ENCODE measurements around the gene CAPN14.

Gene CAPN14

DNA sequence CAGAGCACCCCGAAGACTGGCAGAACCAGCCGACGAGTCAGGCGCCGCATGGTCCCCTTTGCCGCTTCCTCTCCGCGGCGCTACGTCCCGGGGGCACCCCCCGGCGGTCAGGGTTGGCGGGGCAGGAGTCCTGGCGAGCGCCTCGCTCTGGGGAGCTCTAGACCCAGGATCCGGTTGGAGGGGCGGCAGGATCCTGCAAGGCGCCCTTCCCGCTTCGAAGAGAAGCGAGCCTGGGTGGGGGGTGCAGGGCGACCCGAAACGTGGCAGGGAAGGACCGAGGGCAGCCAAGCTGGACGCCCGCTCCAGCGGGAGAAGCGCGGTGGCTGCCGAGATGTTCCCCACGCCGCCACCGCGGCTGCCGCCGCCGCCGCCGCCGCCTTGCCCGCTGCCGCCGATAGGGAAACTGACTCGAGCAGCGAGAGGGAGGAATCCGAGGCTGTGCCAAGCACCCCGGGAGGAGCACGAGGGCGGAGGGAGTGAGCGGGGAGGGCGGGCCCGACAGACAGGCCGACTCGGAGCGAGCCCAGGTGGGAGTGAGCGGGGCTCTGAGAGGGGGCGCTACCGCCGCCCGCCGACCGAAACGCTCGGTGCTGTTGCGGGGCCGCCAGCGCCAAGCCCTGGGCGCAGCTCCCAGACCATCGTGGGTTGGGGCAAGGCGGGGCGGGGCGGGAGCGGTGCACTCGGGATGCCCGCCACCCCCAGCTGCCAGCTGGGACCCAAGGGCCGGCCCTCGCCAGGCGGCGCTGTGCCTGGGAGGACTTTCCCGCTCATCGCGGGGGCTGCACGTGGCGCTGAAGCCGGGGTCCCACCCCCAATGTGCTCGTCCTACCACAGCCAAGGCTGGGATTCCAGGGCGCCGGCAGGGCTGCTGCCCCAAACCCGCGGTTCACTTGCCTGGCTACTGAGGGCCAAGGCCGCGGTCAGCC lies 79.0 kb downstream of the CAPN14 start, which contains the start of gene GALNT14:
Gene GALNT14, minus strand, starts transcription at position 404 of the 926 bp plus-strand sequence. Its CDS starts 354 bp downstream, at position 50.
- peak; percentile 12 for DNase-seq

DNA sequence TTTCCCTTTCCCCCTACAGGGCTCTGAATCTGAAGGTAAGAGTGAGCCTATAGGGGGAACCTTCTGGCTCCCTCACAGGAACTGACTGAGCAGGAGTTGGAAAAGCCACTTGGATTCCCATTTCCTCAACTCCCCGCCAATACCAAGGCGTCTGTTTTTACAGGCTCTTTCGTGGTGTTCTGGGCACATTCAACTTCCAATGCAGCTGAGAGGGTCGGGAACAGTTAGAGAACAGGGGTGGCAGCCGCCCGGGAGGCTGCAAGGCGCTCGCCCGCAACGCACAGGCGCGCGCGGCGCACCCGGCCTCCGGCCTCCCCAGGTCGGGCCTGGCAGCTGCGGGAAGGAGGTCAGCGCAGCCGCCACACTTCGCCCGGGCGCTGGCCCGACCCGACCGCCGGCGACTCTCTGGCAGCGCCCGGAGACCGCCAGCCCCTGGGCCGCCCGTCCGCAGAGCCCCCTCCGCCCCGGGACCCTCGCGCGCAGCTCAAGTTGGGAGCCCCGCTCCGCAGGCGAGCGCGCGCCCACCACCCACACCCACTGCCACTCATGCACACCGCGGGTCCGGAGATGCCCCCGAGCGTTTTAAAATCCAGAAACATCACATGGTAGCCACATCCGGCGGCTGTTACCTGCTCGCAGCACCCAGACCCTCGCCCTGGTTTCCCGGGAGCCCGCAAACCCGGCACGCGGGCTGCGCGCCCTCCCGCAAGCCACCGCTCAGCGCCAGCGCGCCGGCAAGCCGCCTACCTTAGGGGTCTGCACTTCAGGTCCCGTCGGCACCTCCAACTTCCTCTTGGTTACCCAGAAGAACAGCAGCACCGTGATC lies 79.9 kb downstream of the CAPN14 start:
- DNase-seq = no peak

DNA sequence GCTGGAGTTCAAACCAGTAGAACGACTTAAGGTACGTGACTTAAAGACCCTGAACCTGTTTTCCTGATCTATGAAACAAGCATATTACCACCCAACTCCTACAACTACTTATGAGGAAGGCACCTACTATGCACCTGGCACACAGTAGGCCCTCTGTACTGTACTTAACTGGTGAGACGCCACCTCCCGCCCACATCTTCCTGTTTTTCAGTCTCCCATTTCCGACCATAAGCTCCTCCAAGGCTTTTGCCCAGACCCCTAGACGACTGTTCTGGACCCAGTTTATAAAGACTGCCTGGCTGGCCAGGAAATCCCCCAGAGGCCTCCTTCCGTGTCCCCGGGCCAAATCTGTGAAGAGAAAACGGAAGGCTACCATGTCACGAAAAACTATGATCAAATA lies 80.6 kb downstream of the CAPN14 start:
- no peak for DNase-seq

DNA sequence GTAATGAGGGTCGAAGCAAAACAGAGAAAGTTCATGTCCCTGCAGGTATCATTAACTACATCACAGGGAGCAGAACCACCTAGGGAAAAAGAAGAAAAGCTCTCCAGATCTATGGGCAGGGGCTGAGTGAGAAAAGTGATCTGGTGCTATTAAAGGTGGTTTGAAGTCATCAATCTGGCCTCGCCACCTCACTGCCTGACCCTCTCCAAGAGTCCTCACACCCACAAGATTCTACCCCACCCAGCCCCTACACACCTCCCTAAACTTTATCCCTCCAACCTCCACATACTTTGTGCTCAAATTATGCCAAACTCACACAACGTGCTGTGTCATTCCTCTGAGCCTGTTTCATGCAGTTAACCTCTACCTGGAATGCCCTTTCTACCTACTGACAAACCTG lies 81.3 kb downstream of the CAPN14 start:
- no peak for DNase-seq

DNA sequence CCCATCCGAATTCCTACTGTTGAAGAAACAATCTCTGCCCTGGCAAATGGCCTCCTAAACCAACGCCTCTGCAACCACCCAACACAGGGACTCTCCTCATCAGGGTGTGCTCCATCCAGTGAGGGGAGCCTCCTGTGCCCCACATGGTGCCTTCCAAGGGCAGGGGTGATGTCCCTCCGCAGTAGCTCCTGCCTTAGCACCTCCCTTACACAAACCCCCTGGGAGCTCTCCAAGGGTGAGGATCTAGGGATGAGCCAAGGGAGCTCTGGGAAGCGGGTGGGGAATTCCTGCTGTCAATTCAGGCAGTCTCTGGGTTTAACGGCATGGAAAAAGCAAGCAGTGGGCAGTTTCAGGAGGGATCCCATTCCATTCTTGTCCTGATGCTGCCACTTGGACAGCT lies 82.8 kb downstream of the CAPN14 start:
- no peak for DNase-seq

DNA sequence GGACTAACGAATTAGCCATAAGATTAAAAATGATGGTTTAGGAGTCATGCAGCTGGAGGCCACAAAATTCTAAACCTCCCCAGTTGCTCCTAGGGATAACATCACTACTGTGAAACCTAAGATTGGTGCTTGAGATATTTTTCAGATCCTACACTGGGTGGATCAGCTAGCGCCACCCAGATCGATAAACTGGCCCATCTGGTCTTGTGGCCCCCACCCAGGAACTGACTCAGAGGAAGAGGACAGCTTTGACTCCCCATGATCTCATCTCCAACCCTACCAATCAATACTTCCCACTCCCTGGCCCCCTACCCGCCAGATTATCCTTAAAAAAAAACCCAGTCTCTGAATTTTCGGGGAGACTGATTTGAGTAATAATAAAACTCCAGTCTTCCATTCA lies 84.5 kb downstream of the CAPN14 start:
- DNase-seq = no peak

DNA sequence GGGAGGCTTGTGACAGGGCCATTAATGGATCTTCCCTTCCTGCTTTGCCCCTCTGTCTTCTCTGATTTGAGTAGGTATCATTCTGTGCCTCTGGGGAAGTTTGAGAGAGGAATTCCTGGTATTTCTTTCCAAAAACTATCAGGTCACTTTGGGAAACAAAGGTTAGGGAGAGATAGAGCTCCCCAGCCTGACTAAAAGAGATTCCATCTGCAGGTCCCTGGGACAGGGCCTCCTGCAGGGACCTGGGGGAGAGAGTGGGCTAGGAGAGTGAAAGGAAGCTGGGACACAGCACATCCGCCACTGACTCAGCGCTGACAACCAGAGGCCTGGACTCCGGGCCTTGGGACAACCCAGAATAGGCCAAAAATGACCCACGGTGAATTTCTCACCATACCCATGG lies 85.4 kb downstream of the CAPN14 start:
- DNase-seq = no peak

DNA sequence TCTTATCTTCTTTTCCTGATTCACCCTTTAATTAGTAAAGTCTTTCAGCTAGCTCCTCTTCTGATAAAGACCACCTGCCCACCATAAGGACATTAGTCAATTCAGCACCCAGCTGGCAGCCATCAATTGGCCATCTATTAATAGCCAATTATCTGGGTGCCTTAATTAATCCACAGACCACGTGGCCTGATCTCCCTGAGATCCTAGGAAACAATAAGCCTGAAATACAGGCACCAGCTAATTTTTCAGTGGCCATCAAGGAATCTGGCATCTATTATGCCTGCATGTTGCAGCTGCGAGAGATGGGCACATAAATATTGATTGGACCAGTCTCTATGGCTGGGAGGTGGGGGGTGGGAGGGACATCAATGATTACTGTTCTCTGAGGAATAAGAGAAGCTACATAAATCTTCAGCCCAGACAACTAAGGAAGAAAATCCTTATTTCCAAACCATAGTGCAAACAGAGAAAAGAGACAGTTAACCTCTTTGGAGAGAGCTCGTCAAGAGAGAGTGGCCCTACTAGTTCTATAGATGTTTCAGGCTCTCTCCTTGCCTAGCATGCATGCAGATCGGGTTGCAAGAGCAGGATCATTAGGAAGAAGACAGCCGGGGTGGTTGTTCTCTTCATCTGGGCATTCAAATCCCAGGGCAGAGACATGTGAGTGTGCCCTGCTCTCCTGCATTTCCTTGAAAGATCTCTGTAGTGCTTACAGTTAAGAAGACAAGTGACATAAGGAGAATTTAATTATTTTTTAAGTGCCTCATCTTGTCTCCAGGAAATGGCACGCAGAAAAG lies 87.7 kb downstream of the CAPN14 start:
- DNase-seq = no peak

DNA sequence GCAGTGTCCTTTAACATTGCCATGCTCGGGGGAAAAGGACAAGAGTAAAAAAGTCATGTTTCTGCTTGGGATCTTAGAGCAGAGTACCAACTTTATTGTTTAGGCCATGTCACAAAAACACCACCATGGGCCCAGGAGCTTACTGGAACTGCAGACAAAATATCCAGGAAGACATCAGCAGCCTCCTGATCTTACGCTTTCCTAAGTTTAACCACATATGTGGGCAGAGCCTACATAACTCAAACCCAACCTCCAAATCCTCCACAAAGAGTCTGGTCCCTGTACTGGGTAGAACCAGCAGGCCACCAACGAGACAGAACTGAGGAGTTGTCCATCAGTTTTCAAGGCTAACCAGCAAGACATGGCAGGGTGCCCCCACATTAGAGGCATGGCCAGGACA lies 89.4 kb downstream of the CAPN14 start:
- DNase-seq = no peak

DNA sequence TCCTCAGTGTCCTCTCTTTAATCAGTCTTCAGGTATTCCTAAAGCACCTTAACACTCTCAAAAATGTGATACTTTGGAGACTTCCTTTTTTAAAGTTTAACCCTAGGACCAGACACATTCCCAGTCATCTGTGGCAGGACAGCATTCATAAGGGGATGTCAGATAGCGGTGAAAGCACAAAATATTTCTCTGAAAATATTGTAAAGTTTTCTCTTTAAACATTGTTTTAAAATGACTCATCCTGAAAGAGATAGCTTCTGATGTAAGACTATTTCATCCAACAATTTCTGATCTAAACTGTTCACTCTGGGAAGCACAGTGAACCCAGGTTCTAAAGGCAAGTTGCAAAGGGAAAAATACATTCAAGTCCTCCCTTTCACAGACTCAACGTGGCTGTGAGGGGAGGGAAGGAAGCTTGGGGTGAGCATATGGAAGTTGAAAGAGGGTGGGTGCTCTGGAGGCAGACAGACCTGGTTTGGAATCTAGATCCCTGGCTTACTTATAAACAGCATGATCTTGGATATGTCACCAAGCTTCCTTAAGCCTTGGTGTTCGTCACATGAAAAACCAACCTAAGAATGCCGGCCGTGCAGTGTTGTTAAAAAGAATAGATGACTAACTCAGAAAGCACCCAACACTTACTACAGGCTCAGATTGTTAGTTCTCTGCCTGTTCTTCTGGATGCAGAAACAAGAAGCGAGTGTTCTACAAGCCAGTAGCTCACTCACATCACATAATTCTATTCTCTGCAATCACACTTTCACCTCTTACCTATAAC lies 91.2 kb downstream of the CAPN14 start:
- no peak for DNase-seq

DNA sequence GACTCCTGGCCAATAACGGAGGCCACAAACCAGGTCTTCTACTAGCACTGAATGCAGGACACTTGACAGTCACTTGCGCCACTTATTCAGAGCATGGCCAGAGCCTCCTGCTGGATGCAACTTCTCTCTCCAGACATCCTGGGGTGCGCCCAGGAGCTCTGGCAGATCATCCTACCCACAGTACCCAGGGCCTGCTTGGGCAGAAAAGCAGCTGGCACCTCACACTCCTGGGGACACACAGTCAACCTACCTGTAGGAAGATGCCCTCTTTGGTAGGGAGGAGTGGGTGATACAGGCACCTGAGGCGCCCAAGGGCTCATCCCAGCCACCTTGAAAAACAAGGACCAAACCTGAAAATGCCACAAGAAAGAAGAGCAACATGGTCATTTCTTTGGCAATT lies 92.4 kb downstream of the CAPN14 start:
- DNase-seq = no peak
